ENCODE results near the gene BCL2L14.

BCL2L14 gene

GRCh38 chr12:12088761-12089160, 18.0 kb downstream of the BCL2L14 start:
- no peak overlapping the region for H4K8ac ChIP-seq (ENCODE audit: low read depth, low read length)
- H3K9me3 ChIP-seq (ENCODE audit: insufficient read depth, low read depth, low read length) = no peaks in the 10 kb centered on the region
- H2AFZ ChIP-seq (ENCODE audit: insufficient read depth, low read length, poor library complexity) = no peak overlapping the region
- no peak overlapping the region for H3K4ac ChIP-seq (ENCODE audit: low read depth, low read length)
- H3K9ac ChIP-seq (ENCODE audit: low read length) = no peak overlapping the region
- H3K18ac ChIP-seq (ENCODE audit: low read length) = no peak overlapping the region
- H2BK5ac ChIP-seq (ENCODE audit: low read depth, low read length, poor library complexity) = no peak overlapping the region
- H3K79me2 ChIP-seq (ENCODE audit: control insufficient read depth, insufficient read depth, low read length, poor library complexity) = no peaks in the 10 kb centered on the region
- H2BK12ac ChIP-seq (ENCODE audit: low read length) = no peak overlapping the region
- H4K91ac ChIP-seq (ENCODE audit: low read depth, low read length) = no peak overlapping the region
- H3K79me1 ChIP-seq (ENCODE audit: low read length) = no peaks in the 10 kb centered on the region
- H3K27me3 ChIP-seq (ENCODE audit: insufficient read depth, low read length) = no peaks in the 10 kb centered on the region
- no CpG with 5 or more reads among the region's 9 CpGs for whole genome bisulfite sequencing (ENCODE audit: extremely low coverage, insufficient coverage, insufficient read length)
- DNase-seq = no peak
- H2AK5ac ChIP-seq (ENCODE audit: low read length) = no peak overlapping the region
- no peak overlapping the region for H3K23ac ChIP-seq (ENCODE audit: low read length)
- H3K4me3 ChIP-seq (ENCODE audit: low read depth, low read length) = no peak overlapping the region
- no peak overlapping the region for H3K4me2 ChIP-seq (ENCODE audit: low read length)
- H4K12ac ChIP-seq (ENCODE audit: low read depth, low read length) = no peak overlapping the region
- no peak overlapping the region for H3K14ac ChIP-seq (ENCODE audit: low read length)
- H3K4me1 ChIP-seq (ENCODE audit: control insufficient read depth in 1 of 2, insufficient read depth in 2 of 2, low read length in 2 of 2) = peaks cover 4 to 7% of the 10 kb centered on the region in 2 experiments
- no peak overlapping the region for H2BK120ac ChIP-seq (ENCODE audit: insufficient read depth, low read length, poor library complexity)
- H3K36me3 ChIP-seq (ENCODE audit: control insufficient read depth in 1 of 2, insufficient read depth in 2 of 2, low read length in 2 of 2) = no peaks in the 10 kb centered on the region
- H3K27ac ChIP-seq (ENCODE audit: low read depth, low read length) = no peak overlapping the region

GRCh38 chr12:12091071-12091470, 20.3 kb downstream of the BCL2L14 start:
- Histone ChIP-seq H3K9me3 (ENCODE audit: insufficient read depth, low read depth, low read length) (no peaks in the 10 kb centered on the region), H3K14ac (ENCODE audit: low read length) (no peak overlapping the region), H3K27ac (ENCODE audit: low read depth, low read length) (no peak overlapping the region), H4K8ac (ENCODE audit: low read depth, low read length) (no peak overlapping the region), H3K36me3 (ENCODE audit: control insufficient read depth in 1 of 2, insufficient read depth in 2 of 2, low read length in 2 of 2) (no peaks in the 10 kb centered on the region), H3K79me1 (ENCODE audit: low read length) (no peaks in the 10 kb centered on the region), H3K4me1 (ENCODE audit: control insufficient read depth in 1 of 2, insufficient read depth in 2 of 2, low read length in 2 of 2) (peaks cover 4 to 7% of the 10 kb centered on the region in 2 experiments), H2BK5ac (ENCODE audit: low read depth, low read length, poor library complexity) (no peak overlapping the region), H4K91ac (ENCODE audit: low read depth, low read length) (no peak overlapping the region), H3K4ac (ENCODE audit: low read depth, low read length) (no peak overlapping the region), H3K4me2 (ENCODE audit: low read length) (no peak overlapping the region), H4K12ac (ENCODE audit: low read depth, low read length) (no peak overlapping the region), H3K23ac (ENCODE audit: low read length) (no peak overlapping the region), H2BK12ac (ENCODE audit: low read length) (no peak overlapping the region), H3K18ac (ENCODE audit: low read length) (no peak overlapping the region), H2AK5ac (ENCODE audit: low read length) (no peak overlapping the region), H3K79me2 (ENCODE audit: control insufficient read depth, insufficient read depth, low read length, poor library complexity) (no peaks in the 10 kb centered on the region), H2AFZ (ENCODE audit: insufficient read depth, low read length, poor library complexity) (no peak overlapping the region), H2BK120ac (ENCODE audit: insufficient read depth, low read length, poor library complexity) (no peak overlapping the region), H3K4me3 (ENCODE audit: low read depth, low read length) (no peak overlapping the region), H3K9ac (ENCODE audit: low read length) (no peak overlapping the region), H3K27me3 (ENCODE audit: insufficient read depth, low read length) (no peaks in the 10 kb centered on the region)
- no peak for DNase-seq
- whole genome bisulfite sequencing (ENCODE audit: extremely low coverage, insufficient coverage, insufficient read length) = no CpG with 5 or more reads among the region's 3 CpGs

GRCh38 chr12:12091977-12092663, 21.4 kb downstream of the BCL2L14 start:
- no peak overlapping the region for H3K9ac ChIP-seq (ENCODE audit: low read length)
- DNase-seq = no peak
- no peak overlapping the region for H3K14ac ChIP-seq (ENCODE audit: low read length)
- WGBS (ENCODE audit: extremely low coverage, insufficient coverage, insufficient read length) = no CpG with 5 or more reads among the region's 14 CpGs
- peaks cover 3 to 4% of the 10 kb centered on the region in 2 experiments for H3K4me1 ChIP-seq (ENCODE audit: control insufficient read depth in 1 of 2, insufficient read depth in 2 of 2, low read length in 2 of 2)
- H4K91ac ChIP-seq (ENCODE audit: low read depth, low read length) = no peak overlapping the region
- H2AK5ac ChIP-seq (ENCODE audit: low read length) = no peak overlapping the region
- H3K23ac ChIP-seq (ENCODE audit: low read length) = no peak overlapping the region
- no peak overlapping the region for H2AFZ ChIP-seq (ENCODE audit: insufficient read depth, low read length, poor library complexity)
- H2BK12ac ChIP-seq (ENCODE audit: low read length) = no peak overlapping the region
- no peak overlapping the region for H3K4me2 ChIP-seq (ENCODE audit: low read length)
- H3K79me1 ChIP-seq (ENCODE audit: low read length) = no peaks in the 10 kb centered on the region
- H3K18ac ChIP-seq (ENCODE audit: low read length) = no peak overlapping the region
- no peak overlapping the region for H4K12ac ChIP-seq (ENCODE audit: low read depth, low read length)
- no peak overlapping the region for H3K4me3 ChIP-seq (ENCODE audit: low read depth, low read length)
- H3K27me3 ChIP-seq (ENCODE audit: insufficient read depth, low read length) = no peaks in the 10 kb centered on the region
- no peak overlapping the region for H2BK5ac ChIP-seq (ENCODE audit: low read depth, low read length, poor library complexity)
- H2BK120ac ChIP-seq (ENCODE audit: insufficient read depth, low read length, poor library complexity) = no peak overlapping the region
- H3K36me3 ChIP-seq (ENCODE audit: control insufficient read depth in 1 of 2, insufficient read depth in 2 of 2, low read length in 2 of 2) = no peaks in the 10 kb centered on the region
- H3K9me3 ChIP-seq (ENCODE audit: insufficient read depth, low read depth, low read length) = no peaks in the 10 kb centered on the region
- H4K8ac ChIP-seq (ENCODE audit: low read depth, low read length) = no peak overlapping the region
- no peak overlapping the region for H3K4ac ChIP-seq (ENCODE audit: low read depth, low read length)
- no peaks in the 10 kb centered on the region for H3K79me2 ChIP-seq (ENCODE audit: control insufficient read depth, insufficient read depth, low read length, poor library complexity)
- H3K27ac ChIP-seq (ENCODE audit: low read depth, low read length) = no peak overlapping the region

GRCh38 chr12:12094481-12094880, 23.7 kb downstream of the BCL2L14 start:
- Histone ChIP-seq H2BK120ac (ENCODE audit: insufficient read depth, low read length, poor library complexity) (no peak overlapping the region), H3K9me3 (ENCODE audit: insufficient read depth, low read depth, low read length) (no peaks in the 10 kb centered on the region), H3K4me2 (ENCODE audit: low read length) (no peak overlapping the region), H3K14ac (ENCODE audit: low read length) (no peak overlapping the region), H3K27ac (ENCODE audit: low read depth, low read length) (no peak overlapping the region), H2AFZ (ENCODE audit: insufficient read depth, low read length, poor library complexity) (no peak overlapping the region), H3K36me3 (ENCODE audit: control insufficient read depth in 1 of 2, insufficient read depth in 2 of 2, low read length in 2 of 2) (no peaks in the 10 kb centered on the region), H2AK5ac (ENCODE audit: low read length) (no peak overlapping the region), H3K4ac (ENCODE audit: low read depth, low read length) (no peak overlapping the region), H3K4me3 (ENCODE audit: low read depth, low read length) (no peak overlapping the region), H4K91ac (ENCODE audit: low read depth, low read length) (no peak overlapping the region), H3K4me1 (ENCODE audit: control insufficient read depth in 1 of 2, insufficient read depth in 2 of 2, low read length in 2 of 2) (peaks cover 2 to 6% of the 10 kb centered on the region in 2 experiments), H4K12ac (ENCODE audit: low read depth, low read length) (no peak overlapping the region), H3K79me2 (ENCODE audit: control insufficient read depth, insufficient read depth, low read length, poor library complexity) (no peaks in the 10 kb centered on the region), H3K18ac (ENCODE audit: low read length) (no peak overlapping the region), H3K23ac (ENCODE audit: low read length) (no peak overlapping the region), H2BK5ac (ENCODE audit: low read depth, low read length, poor library complexity) (no peak overlapping the region), H3K9ac (ENCODE audit: low read length) (no peak overlapping the region), H3K79me1 (ENCODE audit: low read length) (no peaks in the 10 kb centered on the region), H2BK12ac (ENCODE audit: low read length) (no peak overlapping the region), H4K8ac (ENCODE audit: low read depth, low read length) (no peak overlapping the region), H3K27me3 (ENCODE audit: insufficient read depth, low read length) (no peaks in the 10 kb centered on the region)
- DNase-seq = no peak
- no CpG with 5 or more reads among the region's 4 CpGs for WGBS (ENCODE audit: extremely low coverage, insufficient coverage, insufficient read length)
